GM23338 (cell line): ENCODE results near the gene CRTC1. TPM values are rescaled to one million over a fixed set of nuclear protein-coding genes. Genes with fewer than 3 reads are reported as not detected.

Source experiments
- ATAC-seq: fragments of 200-7000 bp; cut with Tn5 transposase; 3 replicates; pipeline ENCODE4 v1.9.1; 2020
- DNase-seq: peaks from one replicate; pipeline ENCODE4 v3.0.0-alpha.2; 2015; ENCODE audit warnings: low spot score
- H2AFZ ChIP-seq: fragments of 200-600 bp; sonication (generic); 2 replicates; pipeline ENCODE4 v1.8.0; 2016; ENCODE audit warnings: antibody characterized with exemption, mild to moderate bottlenecking, moderate library complexity
- H3F3A ChIP-seq: fragments of 200-600 bp; sonication (generic); replicated peaks from 2 replicates; pipeline ENCODE4 v1.8.0; 2017; ENCODE audit warnings: antibody characterized with exemption, mixed run types, low read depth
- H3K27ac ChIP-seq: fragments of 200-600 bp; sonication (generic); 2 replicates; pipeline ENCODE4 v1.6.1; 2016; ENCODE audit warnings: low read depth
- H3K27me3 ChIP-seq: fragments of 200-600 bp; sonication (generic); 2 replicates; pipeline ENCODE4 v1.8.0; 2016; ENCODE audit warnings: mild to moderate bottlenecking, mixed run types, moderate library complexity; ENCODE audit not compliant: insufficient read depth
- H3K36me3 ChIP-seq: fragments of 200-600 bp; sonication (generic); 2 replicates; pipeline ENCODE4 v1.8.0; 2016; ENCODE audit warnings: mild to moderate bottlenecking; ENCODE audit not compliant: insufficient read depth
- H3K4me1 ChIP-seq: fragments of 200-600 bp; sonication (generic); 2 replicates; pipeline ENCODE4 v1.8.0; 2016; ENCODE audit warnings: mild to moderate bottlenecking, moderate library complexity; ENCODE audit not compliant: insufficient read depth
- H3K4me2 ChIP-seq: fragments of 200-600 bp; sonication (generic); 2 replicates; pipeline ENCODE4 v1.7.1; 2017; ENCODE audit warnings: mixed run types
- H3K4me3 ChIP-seq: fragments of 200-600 bp; sonication (generic); 2 replicates; pipeline ENCODE4 v1.6.1; 2016; ENCODE audit warnings: mixed run types
- H3K79me2 ChIP-seq: fragments of 200-600 bp; sonication (generic); replicated peaks from 2 replicates; pipeline ENCODE4 v1.8.0; 2017; ENCODE audit warnings: mild to moderate bottlenecking; ENCODE audit not compliant: insufficient read depth
- H3K9me2 ChIP-seq: fragments of 200-600 bp; sonication (generic); 2 replicates; pipeline ENCODE4 v1.8.0; 2017; ENCODE audit not compliant: insufficient read depth
- H4K20me1 ChIP-seq: fragments of 200-600 bp; sonication (generic); replicated peaks from 2 replicates; pipeline ENCODE4 v1.8.0; 2017; ENCODE audit warnings: mild to moderate bottlenecking; ENCODE audit not compliant: insufficient read depth
- H3K27ac Mint-ChIP-seq: 2 replicates; pipeline ENCODE4 v1.8.0; 2020; ENCODE audit warnings: inconsistent platforms, mild to moderate bottlenecking, moderate library complexity, mixed read lengths
- H3K27me3 Mint-ChIP-seq: 3 replicates; pipeline ENCODE4 v1.8.0; 2022; ENCODE audit warnings: low read depth, mild to moderate bottlenecking, moderate library complexity, mixed read lengths, inconsistent platforms; ENCODE audit not compliant: insufficient read depth, poor library complexity
- H3K36me3 Mint-ChIP-seq: 3 replicates; pipeline ENCODE4 v1.8.0; 2021; ENCODE audit warnings: low read depth, mild to moderate bottlenecking, inconsistent platforms, moderate library complexity, mixed read lengths
- H3K4me1 Mint-ChIP-seq: 3 replicates; pipeline ENCODE4 v1.8.0; 2020; ENCODE audit warnings: mild to moderate bottlenecking, inconsistent platforms, mixed read lengths
- H3K4me3 Mint-ChIP-seq: 3 replicates; pipeline ENCODE4 v1.8.0; 2021; ENCODE audit warnings: moderate library complexity, mild to moderate bottlenecking, inconsistent platforms, mixed read lengths
- H3K9me3 Mint-ChIP-seq: 3 replicates; pipeline ENCODE4 v1.8.0; 2020; ENCODE audit warnings: moderate library complexity, mild to moderate bottlenecking, inconsistent platforms, mixed read lengths
- CREB1 ChIP-seq: fragments of 250-450 bp; sonication (Bioruptor Pico); IDR thresholded peaks from 2 replicates; pipeline ENCODE4 v1.5.0; 2020; ENCODE audit warnings: low read depth, mild to moderate bottlenecking, moderate library complexity
- EZH2 ChIP-seq: fragments of 200-600 bp; sonication (generic); IDR thresholded peaks from one replicate; pipeline ENCODE4 v1.8.0; 2017; ENCODE audit warnings: antibody characterized with exemption, mild to moderate bottlenecking, low read depth; ENCODE audit not compliant: unreplicated experiment
- EZH2phosphoT487 ChIP-seq: fragments of 200-600 bp; sonication (generic); IDR thresholded peaks from one replicate; pipeline ENCODE4 v1.8.1; 2018; ENCODE audit warnings: antibody characterized with exemption; ENCODE audit not compliant: unreplicated experiment
- JUNB ChIP-seq: IDR thresholded peaks from one replicate; pipeline ENCODE4 v1.6.1; 2016; ENCODE audit warnings: antibody characterized with exemption; ENCODE audit not compliant: unreplicated experiment
- NANOG ChIP-seq: IDR thresholded peaks from 2 replicates; pipeline ENCODE4 v1.6.1; 2016; ENCODE audit warnings: antibody characterized with exemption, borderline replicate concordance
- POLR2AphosphoS5 ChIP-seq: IDR thresholded peaks from 2 replicates; pipeline ENCODE4 v1.6.1; 2016; ENCODE audit warnings: antibody characterized with exemption, low read depth
- STAT1 ChIP-seq: IDR thresholded peaks from one replicate; pipeline ENCODE4 v1.6.1; 2016; ENCODE audit warnings: antibody characterized with exemption; ENCODE audit not compliant: unreplicated experiment
- ZNF114 ChIP-seq: fragments of 250-450 bp; sonication (Bioruptor Pico); IDR thresholded peaks from 2 replicates; pipeline ENCODE4 v1.5.0; 2020; ENCODE audit warnings: mild to moderate bottlenecking, moderate library complexity
- ZNF331 ChIP-seq: fragments of 250-450 bp; sonication (Bioruptor Pico); IDR thresholded peaks from 2 replicates; pipeline ENCODE4 v1.5.0; 2020; ENCODE audit warnings: low read depth, mild to moderate bottlenecking, moderate library complexity
- polyA plus RNA-seq: library from polyadenylated mRNA; unstranded; fragments of >200 nt; fragmentation: Nextera tagmentation; extraction: Ambion mirVana; gene quantifications from 2 replicates; pipeline ENCODE4 v1.2.1, GENCODE V29; 2016
- total RNA-seq: library from RNA; depleted of rRNA; stranded (reverse); fragments of >200 nt; shearing (Covaris generic); gene quantifications from 2 replicates; pipeline ENCODE4 v1.2.3, GENCODE V29; 2014
- TF ChIP-seq, protein P1 (sequence below): IDR thresholded peaks from one replicate; pipeline ENCODE4 v1.6.1; 2018; ENCODE audit warnings: antibody characterized with exemption; ENCODE audit not compliant: unreplicated experiment
- TF ChIP-seq, protein P2 (sequence below), 2 experiments: fragments of 200-600 bp in 1 of 2; sonication (generic) in 1 of 2; conservative IDR thresholded peaks; 2 replicates each; pipeline versions ENCODE4 v1.5.1 to v1.6.1; 2016 to 2017; ENCODE audit warnings: antibody characterized with exemption in 2 of 2, low read depth in 2 of 2, mild to moderate bottlenecking in 2 of 2, moderate library complexity in 1 of 2
- TF ChIP-seq, protein P3 (sequence below): IDR thresholded peaks from 2 replicates; pipeline ENCODE4 v1.6.1; 2016; ENCODE audit warnings: antibody characterized with exemption
- TF ChIP-seq, protein P4 (sequence below): fragments of 250-450 bp; sonication (Bioruptor Pico); IDR thresholded peaks from 2 replicates; pipeline ENCODE4 v1.5.0; 2020; ENCODE audit warnings: mild to moderate bottlenecking, moderate library complexity

The CRTC1 gene
- total and polyA plus RNA-seq, 2 experiments from 2014 or later = 5.4 to 8.4 TPM

DNA sequence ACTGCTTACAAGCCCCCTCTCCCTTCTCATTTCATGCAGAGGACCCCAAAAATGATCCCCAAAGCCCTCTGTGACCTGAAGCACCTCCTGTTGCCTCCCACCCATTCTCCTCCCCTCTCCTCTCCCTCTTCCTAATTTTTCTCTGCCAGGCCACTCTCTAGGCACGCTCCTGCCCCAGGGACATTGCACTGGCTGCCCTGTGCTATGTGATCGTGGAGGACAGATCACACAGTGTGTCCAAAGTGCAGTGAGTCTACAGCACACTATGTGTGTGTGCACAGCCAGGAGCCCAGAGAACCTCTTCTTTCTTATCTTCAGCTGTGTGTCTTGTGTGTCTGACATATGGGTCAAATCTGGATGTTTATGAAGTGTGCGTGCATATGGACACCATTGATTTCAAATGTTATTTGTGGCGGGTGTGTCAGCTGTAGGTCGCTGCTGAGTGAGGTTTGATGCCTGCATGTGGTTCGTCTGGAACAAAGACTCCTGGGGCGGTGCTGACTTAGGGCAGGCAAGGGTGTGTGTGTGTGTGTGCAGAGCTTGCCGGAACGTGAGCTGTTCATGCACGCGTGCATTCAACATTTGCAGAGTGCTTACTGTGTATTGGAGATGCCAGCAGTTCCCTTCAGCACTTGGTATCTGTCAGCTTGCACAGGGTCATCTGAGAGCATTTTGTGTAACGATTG is 48.7 kb upstream of the CRTC1 start (continued):
- TF ChIP-seq, protein P1, sequence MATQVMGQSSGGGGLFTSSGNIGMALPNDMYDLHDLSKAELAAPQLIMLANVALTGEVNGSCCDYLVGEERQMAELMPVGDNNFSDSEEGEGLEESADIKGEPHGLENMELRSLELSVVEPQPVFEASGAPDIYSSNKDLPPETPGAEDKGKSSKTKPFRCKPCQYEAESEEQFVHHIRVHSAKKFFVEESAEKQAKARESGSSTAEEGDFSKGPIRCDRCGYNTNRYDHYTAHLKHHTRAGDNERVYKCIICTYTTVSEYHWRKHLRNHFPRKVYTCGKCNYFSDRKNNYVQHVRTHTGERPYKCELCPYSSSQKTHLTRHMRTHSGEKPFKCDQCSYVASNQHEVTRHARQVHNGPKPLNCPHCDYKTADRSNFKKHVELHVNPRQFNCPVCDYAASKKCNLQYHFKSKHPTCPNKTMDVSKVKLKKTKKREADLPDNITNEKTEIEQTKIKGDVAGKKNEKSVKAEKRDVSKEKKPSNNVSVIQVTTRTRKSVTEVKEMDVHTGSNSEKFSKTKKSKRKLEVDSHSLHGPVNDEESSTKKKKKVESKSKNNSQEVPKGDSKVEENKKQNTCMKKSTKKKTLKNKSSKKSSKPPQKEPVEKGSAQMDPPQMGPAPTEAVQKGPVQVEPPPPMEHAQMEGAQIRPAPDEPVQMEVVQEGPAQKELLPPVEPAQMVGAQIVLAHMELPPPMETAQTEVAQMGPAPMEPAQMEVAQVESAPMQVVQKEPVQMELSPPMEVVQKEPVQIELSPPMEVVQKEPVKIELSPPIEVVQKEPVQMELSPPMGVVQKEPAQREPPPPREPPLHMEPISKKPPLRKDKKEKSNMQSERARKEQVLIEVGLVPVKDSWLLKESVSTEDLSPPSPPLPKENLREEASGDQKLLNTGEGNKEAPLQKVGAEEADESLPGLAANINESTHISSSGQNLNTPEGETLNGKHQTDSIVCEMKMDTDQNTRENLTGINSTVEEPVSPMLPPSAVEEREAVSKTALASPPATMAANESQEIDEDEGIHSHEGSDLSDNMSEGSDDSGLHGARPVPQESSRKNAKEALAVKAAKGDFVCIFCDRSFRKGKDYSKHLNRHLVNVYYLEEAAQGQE = no peak

DNA sequence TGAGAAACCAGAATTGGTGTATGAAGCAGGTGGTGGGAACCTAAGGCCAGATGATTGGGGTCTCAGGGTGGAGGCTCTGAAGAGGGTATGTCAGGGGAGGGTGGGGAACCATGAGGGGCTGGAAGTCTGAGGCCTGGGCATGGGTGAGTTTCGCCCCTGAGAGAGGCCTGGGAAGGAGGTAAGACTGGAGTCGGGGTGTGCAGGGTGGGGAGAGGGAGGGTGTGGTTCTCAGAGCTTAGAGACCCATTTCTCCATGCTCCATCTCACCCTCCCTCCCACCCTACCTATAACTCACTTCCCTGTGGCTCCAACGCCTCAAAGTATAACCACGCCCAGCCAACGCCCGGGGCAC is 47.7 kb upstream of the CRTC1 start:
- no peak overlapping the region for H3K27ac ChIP-seq
- no peaks in the 10 kb centered on the region for H3F3A ChIP-seq
- no peak overlapping the region for H3K4me3 ChIP-seq
- peak overlapping the region; percentile 68; the same call in 1 of the 2 replicates for H3K4me2 ChIP-seq
- H4K20me1 ChIP-seq = peaks cover 3% of the 10 kb centered on the region; the same call in 1 of the 2 replicates
- H3K27me3 ChIP-seq = peaks cover 14% of the 10 kb centered on the region
- H3K36me3 Mint-ChIP-seq = no peaks in the 10 kb centered on the region
- H3K4me1 ChIP-seq = peaks cover 17% of the 10 kb centered on the region
- no peaks in the 10 kb centered on the region for H3K9me2 ChIP-seq
- H3K36me3 ChIP-seq = no peaks in the 10 kb centered on the region
- peak overlapping the region; percentile 88 for H3K4me3 Mint-ChIP-seq
- no peaks in the 10 kb centered on the region for H3K9me3 Mint-ChIP-seq
- TF ChIP-seq EZH2 = no peak
- TF ChIP-seq NANOG = no peak
- no peak for TF ChIP-seq POLR2AphosphoS5
- no peak for TF ChIP-seq ZNF114
- no peak for TF ChIP-seq JUNB
- TF ChIP-seq ZNF331 (CRISPR knock-in tag) = no peak
- TF ChIP-seq CREB1 = no peak
- TF ChIP-seq STAT1 = no peak
- TF ChIP-seq, protein P2, sequence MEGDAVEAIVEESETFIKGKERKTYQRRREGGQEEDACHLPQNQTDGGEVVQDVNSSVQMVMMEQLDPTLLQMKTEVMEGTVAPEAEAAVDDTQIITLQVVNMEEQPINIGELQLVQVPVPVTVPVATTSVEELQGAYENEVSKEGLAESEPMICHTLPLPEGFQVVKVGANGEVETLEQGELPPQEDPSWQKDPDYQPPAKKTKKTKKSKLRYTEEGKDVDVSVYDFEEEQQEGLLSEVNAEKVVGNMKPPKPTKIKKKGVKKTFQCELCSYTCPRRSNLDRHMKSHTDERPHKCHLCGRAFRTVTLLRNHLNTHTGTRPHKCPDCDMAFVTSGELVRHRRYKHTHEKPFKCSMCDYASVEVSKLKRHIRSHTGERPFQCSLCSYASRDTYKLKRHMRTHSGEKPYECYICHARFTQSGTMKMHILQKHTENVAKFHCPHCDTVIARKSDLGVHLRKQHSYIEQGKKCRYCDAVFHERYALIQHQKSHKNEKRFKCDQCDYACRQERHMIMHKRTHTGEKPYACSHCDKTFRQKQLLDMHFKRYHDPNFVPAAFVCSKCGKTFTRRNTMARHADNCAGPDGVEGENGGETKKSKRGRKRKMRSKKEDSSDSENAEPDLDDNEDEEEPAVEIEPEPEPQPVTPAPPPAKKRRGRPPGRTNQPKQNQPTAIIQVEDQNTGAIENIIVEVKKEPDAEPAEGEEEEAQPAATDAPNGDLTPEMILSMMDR (conservative IDR thresholded peaks at IDR 0.05; ENCODE audit: low read depth in 2 of 2) = no peak
- TF ChIP-seq EZH2phosphoT487 = no peak
- TF ChIP-seq, protein P3, sequence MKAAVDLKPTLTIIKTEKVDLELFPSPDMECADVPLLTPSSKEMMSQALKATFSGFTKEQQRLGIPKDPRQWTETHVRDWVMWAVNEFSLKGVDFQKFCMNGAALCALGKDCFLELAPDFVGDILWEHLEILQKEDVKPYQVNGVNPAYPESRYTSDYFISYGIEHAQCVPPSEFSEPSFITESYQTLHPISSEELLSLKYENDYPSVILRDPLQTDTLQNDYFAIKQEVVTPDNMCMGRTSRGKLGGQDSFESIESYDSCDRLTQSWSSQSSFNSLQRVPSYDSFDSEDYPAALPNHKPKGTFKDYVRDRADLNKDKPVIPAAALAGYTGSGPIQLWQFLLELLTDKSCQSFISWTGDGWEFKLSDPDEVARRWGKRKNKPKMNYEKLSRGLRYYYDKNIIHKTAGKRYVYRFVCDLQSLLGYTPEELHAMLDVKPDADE = no peak
- TF ChIP-seq, protein P4, sequence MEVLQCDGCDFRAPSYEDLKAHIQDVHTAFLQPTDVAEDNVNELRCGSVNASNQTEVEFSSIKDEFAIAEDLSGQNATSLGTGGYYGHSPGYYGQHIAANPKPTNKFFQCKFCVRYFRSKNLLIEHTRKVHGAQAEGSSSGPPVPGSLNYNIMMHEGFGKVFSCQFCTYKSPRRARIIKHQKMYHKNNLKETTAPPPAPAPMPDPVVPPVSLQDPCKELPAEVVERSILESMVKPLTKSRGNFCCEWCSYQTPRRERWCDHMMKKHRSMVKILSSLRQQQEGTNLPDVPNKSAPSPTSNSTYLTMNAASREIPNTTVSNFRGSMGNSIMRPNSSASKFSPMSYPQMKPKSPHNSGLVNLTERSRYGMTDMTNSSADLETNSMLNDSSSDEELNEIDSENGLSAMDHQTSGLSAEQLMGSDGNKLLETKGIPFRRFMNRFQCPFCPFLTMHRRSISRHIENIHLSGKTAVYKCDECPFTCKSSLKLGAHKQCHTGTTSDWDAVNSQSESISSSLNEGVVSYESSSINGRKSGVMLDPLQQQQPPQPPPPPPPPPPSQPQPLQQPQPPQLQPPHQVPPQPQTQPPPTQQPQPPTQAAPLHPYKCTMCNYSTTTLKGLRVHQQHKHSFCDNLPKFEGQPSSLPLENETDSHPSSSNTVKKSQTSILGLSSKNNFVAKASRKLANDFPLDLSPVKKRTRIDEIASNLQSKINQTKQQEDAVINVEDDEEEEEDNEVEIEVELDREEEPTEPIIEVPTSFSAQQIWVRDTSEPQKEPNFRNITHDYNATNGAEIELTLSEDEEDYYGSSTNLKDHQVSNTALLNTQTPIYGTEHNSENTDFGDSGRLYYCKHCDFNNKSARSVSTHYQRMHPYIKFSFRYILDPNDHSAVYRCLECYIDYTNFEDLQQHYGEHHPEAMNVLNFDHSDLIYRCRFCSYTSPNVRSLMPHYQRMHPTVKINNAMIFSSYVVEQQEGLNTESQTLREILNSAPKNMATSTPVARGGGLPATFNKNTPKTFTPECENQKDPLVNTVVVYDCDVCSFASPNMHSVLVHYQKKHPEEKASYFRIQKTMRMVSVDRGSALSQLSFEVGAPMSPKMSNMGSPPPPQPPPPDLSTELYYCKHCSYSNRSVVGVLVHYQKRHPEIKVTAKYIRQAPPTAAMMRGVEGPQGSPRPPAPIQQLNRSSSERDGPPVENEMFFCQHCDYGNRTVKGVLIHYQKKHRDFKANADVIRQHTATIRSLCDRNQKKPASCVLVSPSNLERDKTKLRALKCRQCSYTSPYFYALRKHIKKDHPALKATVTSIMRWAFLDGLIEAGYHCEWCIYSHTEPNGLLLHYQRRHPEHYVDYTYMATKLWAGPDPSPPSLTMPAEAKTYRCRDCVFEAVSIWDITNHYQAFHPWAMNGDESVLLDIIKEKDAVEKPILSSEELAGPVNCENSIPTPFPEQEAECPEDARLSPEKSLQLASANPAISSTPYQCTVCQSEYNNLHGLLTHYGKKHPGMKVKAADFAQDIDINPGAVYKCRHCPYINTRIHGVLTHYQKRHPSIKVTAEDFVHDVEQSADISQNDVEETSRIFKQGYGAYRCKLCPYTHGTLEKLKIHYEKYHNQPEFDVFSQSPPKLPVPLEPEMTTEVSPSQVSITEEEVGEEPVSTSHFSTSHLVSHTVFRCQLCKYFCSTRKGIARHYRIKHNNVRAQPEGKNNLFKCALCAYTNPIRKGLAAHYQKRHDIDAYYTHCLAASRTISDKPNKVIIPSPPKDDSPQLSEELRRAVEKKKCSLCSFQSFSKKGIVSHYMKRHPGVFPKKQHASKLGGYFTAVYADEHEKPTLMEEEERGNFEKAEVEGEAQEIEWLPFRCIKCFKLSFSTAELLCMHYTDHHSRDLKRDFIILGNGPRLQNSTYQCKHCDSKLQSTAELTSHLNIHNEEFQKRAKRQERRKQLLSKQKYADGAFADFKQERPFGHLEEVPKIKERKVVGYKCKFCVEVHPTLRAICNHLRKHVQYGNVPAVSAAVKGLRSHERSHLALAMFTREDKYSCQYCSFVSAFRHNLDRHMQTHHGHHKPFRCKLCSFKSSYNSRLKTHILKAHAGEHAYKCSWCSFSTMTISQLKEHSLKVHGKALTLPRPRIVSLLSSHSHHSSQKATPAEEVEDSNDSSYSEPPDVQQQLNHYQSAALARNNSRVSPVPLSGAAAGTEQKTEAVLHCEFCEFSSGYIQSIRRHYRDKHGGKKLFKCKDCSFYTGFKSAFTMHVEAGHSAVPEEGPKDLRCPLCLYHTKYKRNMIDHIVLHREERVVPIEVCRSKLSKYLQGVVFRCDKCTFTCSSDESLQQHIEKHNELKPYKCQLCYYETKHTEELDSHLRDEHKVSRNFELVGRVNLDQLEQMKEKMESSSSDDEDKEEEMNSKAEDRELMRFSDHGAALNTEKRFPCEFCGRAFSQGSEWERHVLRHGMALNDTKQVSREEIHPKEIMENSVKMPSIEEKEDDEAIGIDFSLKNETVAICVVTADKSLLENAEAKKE (CRISPR knock-in tag) = no peak
- no peak overlapping the region for H3K27ac Mint-ChIP-seq
- peaks cover 17% of the 10 kb centered on the region for H3K79me2 ChIP-seq
- DNase-seq (no peak), ATAC-seq (no peak)
- peaks cover 11% of the 10 kb centered on the region for H3K4me1 Mint-ChIP-seq
- peaks cover 7% of the 10 kb centered on the region for H3K27me3 Mint-ChIP-seq
- 0 out of 2 replicates have a peak overlapping the region, but pooled peaks have one; percentile 5 for H2AFZ ChIP-seq
